Measurements from ENCODE around the gene TPTE2. TPM values are rescaled to one million over a fixed set of nuclear protein-coding genes. Genes with fewer than 3 reads are reported as not detected.

TPTE2 gene
- total RNA-seq, 2 donors from 2014 or later = 0.19 TPM; not detected in 1

Other genes starting within 250 kb of the TPTE2 start
- gene MPHOSPH8, start 72.1 kb upstream of the TPTE2 start, total RNA-seq = 10 to 100 TPM; 28.0 to 30.1 TPM
- gene PSPC1, start 221.4 kb upstream of the TPTE2 start, total RNA-seq = 10 to 100 TPM; 31.0 to 38.5 TPM

Data from posterior vena cava (tissue), 2 donors.